Right atrium auricular region (tissue), 2 donors: ENCODE data around the gene FGD5. TPM values are rescaled to one million over a fixed set of nuclear protein-coding genes. Genes with fewer than 3 reads are reported as not detected.

Source experiments
- DNase-seq: peaks from one replicate; pipeline ENCODE4 v3.0.0-alpha.2; 2019; ENCODE audit warnings: low spot score
- H3K27ac ChIP-seq, 2 donors: fragments of 200-600 bp; sonication (generic); 1 replicate in 1 of 2; 2 replicates in 1 of 2; pipeline ENCODE4 v1.5.1; 2016 to 2019
- H3K27me3 ChIP-seq, 2 donors: fragments of 200-600 bp; sonication (generic); one replicate each; pipeline versions ENCODE4 v1.5.1 to v1.6.0; 2017 to 2019
- H3K36me3 ChIP-seq: fragments of 200-600 bp; sonication (generic); one replicate; pipeline ENCODE4 v1.5.1; 2016
- H3K4me1 ChIP-seq, 2 donors: fragments of 200-600 bp; sonication (generic); one replicate each; pipeline versions ENCODE4 v1.5.1 to v1.6.0; 2017 to 2019
- H3K4me3 ChIP-seq, 2 donors: fragments of 200-600 bp; sonication (generic); 1 replicate in 1 of 2; 2 replicates in 1 of 2; pipeline ENCODE4 v1.5.1; 2017 to 2019; ENCODE audit warnings: mild to moderate bottlenecking in 1 of 2, moderate library complexity in 1 of 2
- H3K9me3 ChIP-seq, 2 donors: fragments of 200-600 bp; sonication (generic); one replicate each; pipeline ENCODE4 v1.5.1; 2019
- CTCF ChIP-seq, 2 donors: fragments of 200-600 bp; sonication (generic); IDR thresholded peaks; one replicate each; pipeline ENCODE4 v1.5.1; 2019; ENCODE audit warnings: antibody characterized with exemption in 2 of 2
- total RNA-seq, 2 donors: library from RNA; depleted of rRNA; stranded (reverse); fragments of >200 nt; gene quantifications; one replicate each; pipeline ENCODE4 v1.1.0, GENCODE V29; 2016

FGD5 gene
- total RNA-seq, 2 donors from 2014 or later, result 9.6 to 18.8 TPM

GRCh38 chr3:14892226-14892625 is 73.5 kb downstream of the FGD5 start:
- Histone ChIP-seq H3K27ac (no peak overlapping the region), H3K4me1 (peaks cover 0 to 15% of the 10 kb centered on the region in 2 donors)

GRCh38 chr3:14894085-14894484 is 75.3 kb downstream of the FGD5 start:
- no peak for TF ChIP-seq CTCF (IDR thresholded peaks at IDR 0.05)
- Histone ChIP-seq H3K4me1 (peaks cover 0 to 15% of the 10 kb centered on the region in 2 donors), H3K27ac (no peak overlapping the region), H3K27me3 (no peaks in the 10 kb centered on the region), H3K4me3 (no peak overlapping the region), H3K9me3 (no peaks in the 10 kb centered on the region), H3K36me3 (peaks cover 9% of the 10 kb centered on the region)
- DNase-seq, result no peak

More at GRCh38 chr3:14892226-14892625, 73.5 kb downstream of the FGD5 start:
- Histone ChIP-seq H3K9me3 (no peaks in the 10 kb centered on the region), H3K36me3 (no peaks in the 10 kb centered on the region), H3K4me3 (no peak overlapping the region), H3K27me3 (no peaks in the 10 kb centered on the region)
- TF ChIP-seq CTCF (IDR thresholded peaks at IDR 0.05), result no peak
- DNase-seq, result no peak

GRCh38 chr3:14897266-14897665 is 78.5 kb downstream of the FGD5 start:
- Histone ChIP-seq H3K4me1 (peaks cover 0 to 3% of the 10 kb centered on the region in 2 donors), H3K36me3 (peaks cover 28% of the 10 kb centered on the region), H3K9me3 (no peaks in the 10 kb centered on the region), H3K27me3 (no peaks in the 10 kb centered on the region), H3K4me3 (no peak overlapping the region), H3K27ac (no peak overlapping the region)
- no peak for DNase-seq
- TF ChIP-seq CTCF (IDR thresholded peaks at IDR 0.05), result no peak

GRCh38 chr3:14898929-14899328 is 80.2 kb downstream of the FGD5 start:
- H3K27ac ChIP-seq, result no peak overlapping the region
- H3K36me3 ChIP-seq, result peaks cover 28% of the 10 kb centered on the region
- H3K9me3 ChIP-seq, result no peaks in the 10 kb centered on the region
- H3K4me1 ChIP-seq, result peaks cover 0 to 10% of the 10 kb centered on the region in 2 donors
- TF ChIP-seq CTCF (IDR thresholded peaks at IDR 0.05), result no peak
- H3K27me3 ChIP-seq, result no peaks in the 10 kb centered on the region
- no peak overlapping the region for H3K4me3 ChIP-seq
- no peak for DNase-seq

- Histone ChIP-seq H3K4me3 (no peak overlapping the region), H3K4me1 (peaks cover 0 to 10% of the 10 kb centered on the region in 2 donors), H3K27ac (no peak overlapping the region), H3K9me3 (no peaks in the 10 kb centered on the region), H3K27me3 (no peaks in the 10 kb centered on the region), H3K36me3 (peaks cover 31% of the 10 kb centered on the region)
- no peak for DNase-seq
- no peak for TF ChIP-seq CTCF (IDR thresholded peaks at IDR 0.05)
Observed at GRCh38 chr3:14899993-14900618, 81.3 kb downstream of the FGD5 start.
